Spleen (tissue), 7 donors: Measurements from ENCODE around the gene RENBP.

Source experiments
- CTCF ChIP-seq, 11 experiments: fragments of 200-600 bp in 7 of 11; fragments of 450-650 bp in 4 of 11; sonication (generic) in 4 of 11; IDR thresholded peaks in 8 of 11; conservative IDR thresholded peaks in 3 of 11; 1 replicate in 7 of 11; 2 replicates in 4 of 11; pipeline versions ENCODE4 v1.4.0 to v1.8.0; 2016 to 2021; ENCODE audit warnings: antibody characterized with exemption in 11 of 11, inconsistent platforms in 4 of 11, mild to moderate bottlenecking in 1 of 11
- POLR2A ChIP-seq, 3 donors: fragments of 450-650 bp; IDR thresholded peaks; one replicate each; pipeline ENCODE4 v1.5.1; 2017; ENCODE audit warnings: antibody characterized with exemption in 3 of 3, mild to moderate bottlenecking in 1 of 3
- POLR2AphosphoS5 ChIP-seq, 3 donors: sonication (generic); formaldehyde crosslinking; IDR thresholded peaks; one replicate each; pipeline ENCODE4 v1.5.1; 2017; ENCODE audit warnings: antibody characterized with exemption in 3 of 3
- donor health status: DM: no; HTN: no; CAD: no; lungs with moderate emphysema.
- donor health status: DM: no; HTN: no; CAD: no.
- donor health status: DM: no; HTN: no; CAD: no.

DNA sequence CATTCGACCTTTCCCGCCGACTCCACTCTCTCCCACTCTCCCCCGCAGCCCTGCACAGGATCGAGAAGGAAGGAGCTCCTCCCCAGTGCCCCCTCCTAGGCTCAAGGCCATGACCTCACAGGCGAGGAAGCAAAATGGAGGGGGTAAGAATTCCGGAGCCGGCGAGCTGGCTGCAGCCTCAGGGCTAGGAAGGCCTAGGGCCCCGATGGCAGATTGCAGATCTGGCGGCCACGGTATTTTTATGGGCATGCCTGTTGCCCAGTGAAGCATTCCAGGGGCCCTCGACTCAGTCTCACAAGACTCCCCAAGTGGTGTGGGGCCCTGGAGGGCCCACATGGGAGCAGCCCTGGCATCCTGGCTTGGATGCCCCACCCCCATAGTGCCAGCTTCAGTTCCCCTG lies 57.5 kb downstream of the RENBP start:
- TF ChIP-seq CTCF (IDR thresholded peaks at IDR 0.05 in 8 of 11, conservative IDR thresholded peaks at IDR 0.05 in 3 of 11), result no peak
- TF ChIP-seq POLR2AphosphoS5 (IDR thresholded peaks at IDR 0.05), result no peak
- no peak for TF ChIP-seq POLR2A (IDR thresholded peaks at IDR 0.05)
